ENCODE measurements around the gene MFSD8.

DNA sequence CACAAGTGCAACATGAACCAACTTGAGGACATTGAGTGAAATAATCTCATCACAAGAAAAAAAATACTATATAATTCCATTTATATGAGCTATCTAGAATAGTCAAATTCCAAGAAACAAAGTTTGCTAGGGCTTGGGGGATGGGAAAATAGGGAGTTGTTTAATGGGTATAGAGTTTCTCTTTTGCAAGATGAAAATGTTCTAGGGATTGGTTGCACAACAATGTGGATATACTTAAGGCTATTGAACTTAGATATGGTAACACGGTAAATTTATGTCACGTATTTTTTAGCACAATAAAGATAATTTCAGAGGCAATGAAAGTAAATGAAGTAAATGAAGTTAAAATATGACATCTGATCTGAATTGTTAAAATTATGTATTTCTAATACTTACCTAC, 7.9 kb downstream of the MFSD8 start:
- TF ChIP-seq CTCF (IDR thresholded peaks at IDR 0.05) (no peak), POLR2AphosphoS5 (IDR thresholded peaks at IDR 0.05) (no peak)

All from sigmoid colon (tissue), 4 donors.